Naive thymus-derived CD4-positive, alpha-beta T cell (primary cell): ENCODE measurements around the gene DCXR. TPM values are rescaled to one million over a fixed set of nuclear protein-coding genes. Genes with fewer than 3 reads are reported as not detected.

Source experiments
- ATAC-seq: fragments of 150-1000 bp; cut with Tn5 transposase; 2 replicates; pipeline ENCODE4 v1.10.0; 2021; ENCODE audit warnings: mild to moderate bottlenecking, moderate library complexity
- CTCF ChIA-PET: fragments of 350-600 bp; sonication (Branson Sonifier 250); formaldehyde crosslinking; loops from one replicate; lab custom pipeline; 2021; ENCODE audit warnings: antibody characterized with exemption; lab: Charles Lee
- POLR2A ChIA-PET: fragments of 350-600 bp; sonication (Branson Sonifier 250); formaldehyde crosslinking; loops from one replicate; lab custom pipeline; 2021; ENCODE audit warnings: antibody characterized with exemption, inconsistent platforms; lab: Charles Lee
- DNase-seq, 9 donors: peaks; one replicate each; pipeline versions ENCODE4 v3.0.0 to v3.0.0-alpha.2; 2020 to 2022; ENCODE audit warnings: mixed read lengths in 1 of 9
- H3K27ac ChIP-seq: one replicate; pipeline ENCODE4 v1.7.0; 2013; ENCODE audit warnings: mild to moderate bottlenecking, low read depth, low read length, moderate library complexity
- H3K27me3 ChIP-seq, 2 donors: one replicate each; pipeline ENCODE4 v1.7.0; 2013; ENCODE audit warnings: low read length in 2 of 2, mild to moderate bottlenecking in 2 of 2, moderate library complexity in 2 of 2; ENCODE audit not compliant: control insufficient read depth in 2 of 2, insufficient read depth in 2 of 2
- H3K36me3 ChIP-seq, 3 experiments: 1 replicate in 2 of 3; 2 replicates in 1 of 3; pipeline ENCODE4 v1.7.0; 2013; ENCODE audit warnings: low read length in 3 of 3, mild to moderate bottlenecking in 3 of 3, moderate library complexity in 1 of 3; ENCODE audit not compliant: insufficient read depth in 3 of 3, control insufficient read depth in 2 of 3
- H3K4me1 ChIP-seq, 2 donors: one replicate each; pipeline ENCODE4 v1.7.0; 2013; ENCODE audit warnings: low read length in 2 of 2, mild to moderate bottlenecking in 2 of 2, moderate library complexity in 1 of 2; ENCODE audit not compliant: control insufficient read depth in 2 of 2, insufficient read depth in 2 of 2
- H3K4me3 ChIP-seq: 2 replicates; pipeline ENCODE4 v1.7.0; 2013; ENCODE audit warnings: mild to moderate bottlenecking, low read length
- H3K9me3 ChIP-seq, 3 experiments: 1 replicate in 2 of 3; 2 replicates in 1 of 3; pipeline ENCODE4 v1.7.0; 2013; ENCODE audit warnings: low read length in 3 of 3; ENCODE audit not compliant: control insufficient read depth in 2 of 3
- H3K27ac Mint-ChIP-seq, 9 donors: one replicate each; pipeline ENCODE4 v1.8.0; 2020 to 2022; ENCODE audit warnings: mixed read lengths in 9 of 9, mild to moderate bottlenecking in 8 of 9, moderate library complexity in 5 of 9, inconsistent platforms in 2 of 9
- H3K27me3 Mint-ChIP-seq, 5 donors: one replicate each; pipeline ENCODE4 v1.8.0; 2021 to 2022; ENCODE audit warnings: mixed read lengths in 5 of 5, mild to moderate bottlenecking in 1 of 5
- H3K36me3 Mint-ChIP-seq, 5 donors: one replicate each; pipeline ENCODE4 v1.8.0; 2020 to 2022; ENCODE audit warnings: mixed read lengths in 5 of 5, mild to moderate bottlenecking in 3 of 5, inconsistent platforms in 1 of 5
- H3K4me1 Mint-ChIP-seq, 7 donors: one replicate each; pipeline ENCODE4 v1.8.0; 2020 to 2022; ENCODE audit warnings: mixed read lengths in 7 of 7, mild to moderate bottlenecking in 3 of 7, inconsistent platforms in 1 of 7
- H3K4me3 Mint-ChIP-seq, 10 donors: one replicate each; pipeline ENCODE4 v1.8.0; 2020 to 2022; ENCODE audit warnings: mild to moderate bottlenecking in 10 of 10, mixed read lengths in 10 of 10, moderate library complexity in 6 of 10, inconsistent platforms in 2 of 10
- H3K9me3 Mint-ChIP-seq, 11 donors: one replicate each; pipeline ENCODE4 v1.8.0; 2020 to 2022; ENCODE audit warnings: mixed read lengths in 11 of 11, mild to moderate bottlenecking in 4 of 11, inconsistent platforms in 1 of 11, moderate library complexity in 1 of 11
- intact Hi-C, 2 donors: fragments of 100-400 bp; cut with micrococcal nuclease; formaldehyde crosslinking; loops; one replicate each; pipeline ENCODE4 v1.15.1; 2023
- polyA plus RNA-seq, 2 donors: library from polyadenylated mRNA; unstranded; fragments of 300-500 nt; fragmentation: Illumina TruSeq; gene quantifications; one replicate each; pipeline ENCODE4 v1.2.3, GENCODE V29; 2021
- total RNA-seq, 6 experiments: library from RNA in 5 of 6; stranded (reverse) in 5 of 6; gene quantifications; 1 replicate in 5 of 6; 2 replicates in 1 of 6; pipeline ENCODE4 v1.2.3 and lab custom pipeline; 2021 to 2026

Gene DCXR
- total and polyA plus RNA-seq, 7 experiments from 2014 or later: 63.0 to 228 (median 98.4) TPM

GRCh38 chr17:82079001-82079677, 41.6 kb upstream of the DCXR start:
- H3K27ac Mint-ChIP-seq: no peak overlapping the region
- CTCF ChIA-PET: no interaction called here

GRCh38 chr17:82078433-82078832, 40.9 kb upstream of the DCXR start:
- CTCF ChIA-PET: no interaction called here
- H3K27ac Mint-ChIP-seq: no peak overlapping the region
- intact Hi-C loops: no loop called here

More at GRCh38 chr17:82079001-82079677, 41.6 kb upstream of the DCXR start:
- intact Hi-C loops: no loop called here
- no peak for DNase-seq
- H3K9me3 Mint-ChIP-seq: no peaks in the 10 kb centered on the region
- H3K27me3 Mint-ChIP-seq: no peaks in the 10 kb centered on the region
- no peak for ATAC-seq
- peaks cover 0 to 14% (median 0%) of the 10 kb centered on the region in 5 donors for H3K36me3 Mint-ChIP-seq
- POLR2A ChIA-PET: no interaction called here
- no peak overlapping the region for H3K4me3 ChIP-seq
- H3K4me3 Mint-ChIP-seq: no peak overlapping the region
- H3K4me1 Mint-ChIP-seq: no peaks in the 10 kb centered on the region
- no peaks in the 10 kb centered on the region for H3K4me1 ChIP-seq
- H3K36me3 ChIP-seq: peaks cover 0 to 58% (median 4%) of the 10 kb centered on the region in 3 experiments
- H3K27ac ChIP-seq: no peak overlapping the region
- H3K9me3 ChIP-seq: no peaks in the 10 kb centered on the region
- no peaks in the 10 kb centered on the region for H3K27me3 ChIP-seq

GRCh38 chr17:82077617-82078358, 40.3 kb upstream of the DCXR start:
- Mint-ChIP-seq H3K36me3 (peaks cover 0 to 8% (median 0%) of the 10 kb centered on the region in 5 donors), H3K27ac (no peak overlapping the region), H3K9me3 (no peaks in the 10 kb centered on the region), H3K4me3 (no peak overlapping the region), H3K27me3 (peaks cover 0 to 4% (median 0%) of the 10 kb centered on the region in 5 donors), H3K4me1 (no peaks in the 10 kb centered on the region)
- Histone ChIP-seq H3K9me3 (no peaks in the 10 kb centered on the region), H3K4me3 (no peak overlapping the region), H3K27me3 (no peaks in the 10 kb centered on the region), H3K27ac (no peak overlapping the region), H3K4me1 (no peaks in the 10 kb centered on the region), H3K36me3 (peaks cover 0 to 44% (median 4%) of the 10 kb centered on the region in 3 experiments)
- intact Hi-C loops: no loop called here
- ChIA-PET POLR2A (no interaction called here), CTCF (no interaction called here)
- DNase-seq (no peak), ATAC-seq (no peak)

More at GRCh38 chr17:82078433-82078832, 40.9 kb upstream of the DCXR start:
- no peak for ATAC-seq
- Histone ChIP-seq H3K27ac (no peak overlapping the region), H3K4me3 (no peak overlapping the region), H3K36me3 (peaks cover 0 to 51% (median 4%) of the 10 kb centered on the region in 3 experiments), H3K27me3 (no peaks in the 10 kb centered on the region), H3K9me3 (no peaks in the 10 kb centered on the region), H3K4me1 (no peaks in the 10 kb centered on the region)
- Mint-ChIP-seq H3K9me3 (no peaks in the 10 kb centered on the region), H3K27me3 (no peaks in the 10 kb centered on the region), H3K4me3 (no peak overlapping the region), H3K36me3 (peaks cover 0 to 12% (median 0%) of the 10 kb centered on the region in 5 donors), H3K4me1 (no peaks in the 10 kb centered on the region)
- POLR2A ChIA-PET: no interaction called here
- DNase-seq: no peak

GRCh38 chr17:82076785-82077591, 39.5 kb upstream of the DCXR start:
- no peaks in the 10 kb centered on the region for H3K9me3 ChIP-seq
- no peaks in the 10 kb centered on the region for H3K4me1 Mint-ChIP-seq
- ChIA-PET CTCF (interaction anchor here (0.6 to 1.0 kb wide), 2 partner anchors 39 to 366 kb away, joined by 4 to 6 read pairs; partner anchors contain the start of gene DCXR), POLR2A (interaction anchor here (0.7 kb wide), 1 partner anchor 409 kb away, joined by 5 read pairs; no protein-coding TSS in a partner anchor)
- H3K4me1 ChIP-seq: no peaks in the 10 kb centered on the region
- no peak for ATAC-seq
- H3K4me3 Mint-ChIP-seq: no peak overlapping the region
- peaks cover 0 to 36% (median under 1%) of the 10 kb centered on the region in 3 experiments for H3K36me3 ChIP-seq
- H3K4me3 ChIP-seq: no peak overlapping the region
- peak overlapping the region in 1 of 9 donors; percentile 56 for H3K27ac Mint-ChIP-seq
- H3K36me3 Mint-ChIP-seq: peaks cover 0 to 8% (median 0%) of the 10 kb centered on the region in 5 donors
- H3K27ac ChIP-seq: no peak overlapping the region
- no peaks in the 10 kb centered on the region for H3K27me3 ChIP-seq
- H3K27me3 Mint-ChIP-seq: peaks cover 0 to 7% (median 0%) of the 10 kb centered on the region in 5 donors
- no peak for DNase-seq
- intact Hi-C loops: no loop called here
- H3K9me3 Mint-ChIP-seq: no peaks in the 10 kb centered on the region

GRCh38 chr17:82076018-82076784, 38.7 kb upstream of the DCXR start:
- ChIA-PET POLR2A (interaction anchor here (0.7 kb wide), 1 partner anchor 408 kb away, joined by 5 read pairs; no protein-coding TSS in a partner anchor), CTCF (interaction anchor here (0.6 to 1.0 kb wide), 2 partner anchors 39 to 365 kb away, joined by 4 to 6 read pairs; partner anchors contain the start of gene DCXR)
- Histone ChIP-seq H3K27ac (no peak overlapping the region), H3K4me3 (no peak overlapping the region), H3K36me3 (peaks cover 0 to 29% (median 0%) of the 10 kb centered on the region in 3 experiments), H3K4me1 (no peaks in the 10 kb centered on the region), H3K9me3 (no peaks in the 10 kb centered on the region), H3K27me3 (no peaks in the 10 kb centered on the region)
- Mint-ChIP-seq H3K4me1 (no peaks in the 10 kb centered on the region), H3K27me3 (peaks cover 0 to 7% (median 0%) of the 10 kb centered on the region in 5 donors), H3K4me3 (no peak overlapping the region), H3K36me3 (peaks cover 0 to 8% (median 0%) of the 10 kb centered on the region in 5 donors), H3K9me3 (no peaks in the 10 kb centered on the region), H3K27ac (peak overlapping the region in 1 of 9 donors; percentile 56)
- DNase-seq (no peak), ATAC-seq (no peak)
- intact Hi-C loops: no loop called here

- ATAC-seq (no peak), DNase-seq (no peak)
- ChIA-PET CTCF (no interaction called here), POLR2A (no interaction called here)
- Histone ChIP-seq H3K27me3 (no peaks in the 10 kb centered on the region), H3K9me3 (no peaks in the 10 kb centered on the region), H3K36me3 (peaks cover 0 to 6% (median 0%) of the 10 kb centered on the region in 3 experiments), H3K4me3 (no peak overlapping the region), H3K27ac (no peak overlapping the region), H3K4me1 (no peaks in the 10 kb centered on the region)
- intact Hi-C loops: no loop called here
- peaks cover 0 to 7% (median 0%) of the 10 kb centered on the region in 5 donors for H3K27me3 Mint-ChIP-seq
- no peak overlapping the region for H3K4me3 Mint-ChIP-seq
- H3K9me3 Mint-ChIP-seq: no peaks in the 10 kb centered on the region
- H3K27ac Mint-ChIP-seq: no peak overlapping the region
- peaks cover 0 to 3% (median 0%) of the 10 kb centered on the region in 5 donors for H3K36me3 Mint-ChIP-seq
- H3K4me1 Mint-ChIP-seq: no peaks in the 10 kb centered on the region
These were observed 35.9 kb upstream of the DCXR start for GRCh38 chr17:82073446-82073845.
